ENCODE measurements around the gene MTHFR. TPM values are rescaled to one million over a fixed set of nuclear protein-coding genes. Genes with fewer than 3 reads are reported as not detected.

Gene MTHFR
- total and polyA plus RNA-seq, 2 of the 8 experiments (the other 6 are each of a cell fraction or from before 2014, with no cell fraction given): 8.7 to 18.5 TPM

DNA sequence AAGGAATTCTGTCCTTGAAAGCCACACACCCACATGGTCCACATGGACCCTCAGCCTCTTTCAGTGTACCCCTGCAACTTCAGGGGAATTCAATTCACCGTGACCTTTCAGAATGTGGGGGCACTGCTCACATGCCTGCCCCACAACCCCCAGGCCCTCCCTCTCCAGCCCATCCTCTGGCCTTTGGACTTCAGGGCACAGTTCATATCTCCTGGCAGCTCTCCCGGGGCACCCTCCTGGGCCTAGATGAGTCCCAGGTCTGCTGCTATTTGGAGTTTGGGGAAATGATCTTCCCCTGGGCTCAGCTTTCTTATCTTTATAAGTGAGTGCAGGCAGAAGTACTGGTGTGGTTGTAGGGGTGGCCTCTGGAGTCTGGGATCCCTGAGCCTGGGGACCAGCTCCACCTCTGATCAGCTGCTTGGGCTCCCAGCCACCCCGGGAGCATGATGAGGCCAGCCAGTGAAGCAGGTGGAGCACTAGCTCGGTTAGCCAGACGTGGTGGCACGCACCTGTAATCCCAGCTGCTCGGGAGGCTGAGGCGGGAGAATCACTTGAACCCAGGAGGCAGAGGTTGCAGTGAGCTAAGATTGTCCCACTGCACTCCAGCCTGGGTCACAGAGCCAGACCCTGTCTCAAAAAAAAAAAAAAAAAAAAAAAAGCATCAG lies 28.0 kb downstream of the MTHFR start:
- Histone ChIP-seq H4K8ac (ENCODE audit: extremely low read depth, insufficient read depth, low read length) (no peak overlapping the region), H2BK120ac (replicated peaks; ENCODE audit: low read depth, low read length) (no peak overlapping the region), H2BK5ac (ENCODE audit: low read depth, low read length) (no peak overlapping the region), H4K5ac (ENCODE audit: insufficient read length, low read depth, low read length) (no peak overlapping the region), H3K4ac (replicated peaks; ENCODE audit: insufficient read length, low read depth, low read length) (no peak overlapping the region), H3K18ac (ENCODE audit: extremely low read depth, low read length) (no peak overlapping the region), H2BK20ac (ENCODE audit: low read length) (no peak overlapping the region), H3K27me3 (replicated peaks in 1 of 4; ENCODE audit: control insufficient read depth in 3 of 4, extremely low read depth in 1 of 4, insufficient read depth in 3 of 4, low read length in 3 of 4) (no peaks in the 10 kb centered on the region), H3K27ac (ENCODE audit: low read depth, low read length) (no peak overlapping the region), H3K4me3 (ENCODE audit: extremely low read depth in 1 of 4, insufficient read depth in 2 of 4, low read depth in 3 of 4, low read length in 4 of 4) (no peak overlapping the region), H2AFZ (ENCODE audit: low read length) (no peak overlapping the region), H4K20me1 (replicated peaks in 1 of 2; ENCODE audit: control insufficient read depth in 1 of 2, insufficient read depth in 2 of 2, low read length in 2 of 2) (no peaks in the 10 kb centered on the region), H3K79me1 (ENCODE audit: low read depth, low read length) (no peaks in the 10 kb centered on the region), H3K4me1 (replicated peaks in 1 of 4; ENCODE audit: control insufficient read depth in 3 of 4, insufficient read depth in 4 of 4, low read length in 3 of 4) (no peaks in the 10 kb centered on the region; a peak in 1 of 7 replicates), H3K23ac (ENCODE audit: insufficient read length) (no peak overlapping the region), H3K9me3 (ENCODE audit: insufficient read depth in 2 of 2, low read depth in 1 of 2, low read length in 1 of 2) (no peaks in the 10 kb centered on the region), H3K79me2 (ENCODE audit: control insufficient read depth in 1 of 2, insufficient read depth in 2 of 2, low read length in 2 of 2) (no peaks in the 10 kb centered on the region), H2AK5ac (ENCODE audit: low read depth, low read length) (no peak overlapping the region), H3K36me3 (ENCODE audit: control insufficient read depth in 2 of 4, insufficient read depth in 4 of 4, low read length in 3 of 4) (no peaks in the 10 kb centered on the region), H3K56ac (replicated peaks; ENCODE audit: insufficient read length, low read depth, low read length) (no peak overlapping the region), H2BK12ac (ENCODE audit: low read depth, low read length) (no peak overlapping the region), H3K9ac (replicated peaks in 1 of 4; ENCODE audit: extremely low read depth in 1 of 4, low read depth in 3 of 4, low read length in 3 of 4) (no peak overlapping the region), H2BK15ac (ENCODE audit: low read length) (no peak overlapping the region), H4K91ac (replicated peaks; ENCODE audit: insufficient read length, low read length) (no peak overlapping the region), H3K4me2 (ENCODE audit: insufficient read depth in 1 of 2, low read depth in 2 of 2, low read length in 2 of 2) (no peak overlapping the region), H3K23me2 (ENCODE audit: low read depth, low read length) (no peaks in the 10 kb centered on the region), H3K14ac (ENCODE audit: insufficient read length) (no peak overlapping the region)
- 100% methylated on average over 8 of the region's 8 CpGs; no CpG with 5 or more reads in 1 of the 2 experiments for WGBS, 2 experiments (ENCODE audit: extremely low coverage in 1 of 2, insufficient coverage in 1 of 2, insufficient read length in 1 of 2, insufficient replicate concordance in 2 of 2, low coverage in 1 of 2, low lambda C conversion rate in 2 of 2, missing lambda C conversion rate in 1 of 2)
- FAIRE-seq: no peak
- DNase-seq (ENCODE audit: low read depth in 1 of 2, low spot score in 2 of 2): no peak
- ChIA-PET POLR2A (ENCODE audit: partially characterized antibody) (interaction anchor here (0.8 to 2.6 kb wide), 4 partner anchors 8 to 28 kb away, joined by 3 to 5 read pairs (median 4); partner anchors contain the start of genes CLCN6 and MTHFR), CTCF (ENCODE audit: partially characterized antibody) (interaction anchor here (1.1 to 2.9 kb wide), 3 partner anchors 8 to 134 kb away, joined by 3 to 16 read pairs (median 8); no protein-coding TSS in a partner anchor)
- TF ChIP-seq PHF8 (conservative IDR thresholded peaks at IDR 0.05; ENCODE audit: low read depth, low read length) (no peak), KDM4A (IDR thresholded peaks at IDR 0.05; ENCODE audit: low read depth, low read length, severe bottlenecking) (no peak), CBX5 (IDR thresholded peaks at IDR 0.05; ENCODE audit: low read depth, low read length) (no peak), SUZ12 (IDR thresholded peaks at IDR 0.05; ENCODE audit: low read length) (no peak), HDAC6 (IDR thresholded peaks at IDR 0.05; ENCODE audit: low read depth, low read length) (no peak), SIX5 (IDR thresholded peaks at IDR 0.05; ENCODE audit: low read depth, low read length) (no peak), CBX8 (IDR thresholded peaks at IDR 0.05; ENCODE audit: borderline replicate concordance, low read depth, low read length) (no peak), SIN3A (conservative IDR thresholded peaks at IDR 0.05 in 1 of 2, IDR thresholded peaks at IDR 0.05 in 1 of 2; ENCODE audit: low read depth in 1 of 2, low read length in 2 of 2) (no peak), YY1 (IDR thresholded peaks at IDR 0.05; ENCODE audit: low read depth, low read length) (no peak)
- TF ChIP-seq, protein P1, sequence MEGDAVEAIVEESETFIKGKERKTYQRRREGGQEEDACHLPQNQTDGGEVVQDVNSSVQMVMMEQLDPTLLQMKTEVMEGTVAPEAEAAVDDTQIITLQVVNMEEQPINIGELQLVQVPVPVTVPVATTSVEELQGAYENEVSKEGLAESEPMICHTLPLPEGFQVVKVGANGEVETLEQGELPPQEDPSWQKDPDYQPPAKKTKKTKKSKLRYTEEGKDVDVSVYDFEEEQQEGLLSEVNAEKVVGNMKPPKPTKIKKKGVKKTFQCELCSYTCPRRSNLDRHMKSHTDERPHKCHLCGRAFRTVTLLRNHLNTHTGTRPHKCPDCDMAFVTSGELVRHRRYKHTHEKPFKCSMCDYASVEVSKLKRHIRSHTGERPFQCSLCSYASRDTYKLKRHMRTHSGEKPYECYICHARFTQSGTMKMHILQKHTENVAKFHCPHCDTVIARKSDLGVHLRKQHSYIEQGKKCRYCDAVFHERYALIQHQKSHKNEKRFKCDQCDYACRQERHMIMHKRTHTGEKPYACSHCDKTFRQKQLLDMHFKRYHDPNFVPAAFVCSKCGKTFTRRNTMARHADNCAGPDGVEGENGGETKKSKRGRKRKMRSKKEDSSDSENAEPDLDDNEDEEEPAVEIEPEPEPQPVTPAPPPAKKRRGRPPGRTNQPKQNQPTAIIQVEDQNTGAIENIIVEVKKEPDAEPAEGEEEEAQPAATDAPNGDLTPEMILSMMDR (IDR thresholded peaks at IDR 0.05; ENCODE audit: control extremely low read depth in 1 of 3, insufficient read depth in 1 of 3, low read depth in 1 of 3, low read length in 3 of 3): no peak

All from H1 (cell line).